Activated T-cell treated with anti-CD3 and anti-CD28 coated beads for 1 hour (primary cell): ENCODE data around the gene UTS2R.
"Not testable (repeated sequence)": the region's sequence is repeated elsewhere in the genome, so short reads cannot be mapped to it uniquely, and the experiment has no call there.

Source experiments
- DNase-seq: peaks from one replicate; pipeline ENCODE4 v3.0.0-alpha.2; 2020; ENCODE audit warnings: low read depth

Gene UTS2R

DNA sequence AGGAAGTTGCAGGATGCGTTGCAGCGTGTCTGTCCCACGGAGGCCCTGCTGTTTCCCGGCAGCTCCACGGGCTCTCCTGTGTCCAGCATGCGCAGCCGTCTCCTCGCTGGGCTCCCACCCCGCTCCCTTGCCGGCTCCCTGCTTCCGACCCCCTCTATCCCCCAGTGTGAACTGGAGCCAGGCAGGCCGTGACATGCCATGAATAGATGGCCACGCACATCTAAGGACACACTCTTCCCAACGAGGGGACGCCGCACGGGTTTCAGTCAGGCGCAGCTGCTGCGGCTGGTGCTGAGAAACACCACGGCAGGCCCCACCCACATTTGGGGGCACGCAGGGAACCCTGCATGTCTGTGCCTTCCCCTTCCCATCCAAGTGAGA, 37.4 kb downstream of the UTS2R start:
- no peak for DNase-seq

DNA sequence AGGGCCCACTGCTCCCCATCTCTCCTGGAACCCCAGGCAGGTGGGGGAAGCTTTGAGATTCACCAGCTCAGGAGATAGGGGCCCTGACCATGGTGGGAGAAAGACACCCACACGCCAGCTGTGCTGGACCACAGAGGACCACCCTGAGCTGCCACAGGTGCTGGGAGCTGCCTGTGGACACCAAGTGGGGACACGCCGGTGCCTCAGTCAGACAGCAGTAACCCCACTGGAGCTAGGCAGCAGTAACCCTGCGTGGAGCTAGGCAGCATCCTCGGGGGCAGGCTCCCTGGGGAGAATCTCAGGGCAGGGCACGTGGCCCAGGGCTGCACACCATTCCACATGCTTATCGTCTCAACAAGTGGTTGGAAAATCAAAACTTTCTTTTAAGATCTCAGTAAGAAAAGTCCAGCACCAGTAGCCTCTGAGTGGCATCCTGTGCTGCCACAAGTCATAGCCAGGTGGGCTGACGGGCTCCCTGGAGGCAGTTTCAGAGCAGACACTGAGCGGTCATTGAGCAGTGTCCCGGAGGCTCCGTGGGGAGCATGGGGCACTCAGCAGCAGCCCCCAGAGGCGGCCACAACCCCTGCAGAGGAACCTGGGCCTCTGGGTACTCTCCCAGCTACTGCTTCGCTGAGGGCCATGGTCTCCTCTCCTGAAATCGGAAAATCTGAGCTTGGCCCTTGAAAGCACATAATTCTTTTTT, 38.6 kb downstream of the UTS2R start:
- DNase-seq, result no peak

DNA sequence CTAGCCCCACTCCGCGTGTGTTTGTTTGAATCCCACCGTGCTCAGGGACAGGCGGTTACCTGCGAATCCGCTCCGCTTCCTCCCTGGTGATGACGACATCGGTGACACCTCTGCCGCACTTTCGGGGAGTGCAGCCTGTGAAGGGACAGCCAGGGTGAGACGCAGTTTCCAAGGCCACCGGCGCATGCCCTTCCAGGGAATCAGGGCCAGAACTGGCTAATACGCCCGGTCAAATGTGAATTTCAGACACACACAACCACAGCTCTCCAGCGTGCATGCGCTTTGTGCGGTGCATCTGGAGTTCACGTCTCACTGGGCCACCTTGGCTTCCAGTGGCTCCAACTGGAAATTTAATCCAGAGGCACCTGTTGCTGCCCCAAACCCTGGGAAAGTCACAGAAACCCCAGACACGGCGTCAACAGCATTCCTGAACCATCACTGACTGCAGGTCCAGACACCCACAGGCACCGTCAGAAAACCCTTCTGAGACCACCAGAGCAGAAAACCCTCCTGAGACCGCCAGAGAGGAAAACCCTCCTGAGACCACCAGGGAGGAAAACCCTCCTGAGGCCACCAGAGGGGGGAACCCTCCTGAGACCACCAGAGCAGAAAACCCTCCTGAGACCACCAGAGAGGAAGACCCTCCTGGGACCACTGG, 40.0 kb downstream of the UTS2R start:
- no peak for DNase-seq

GRCh38 chr17:82412081-82412480, 40.5 kb downstream of the UTS2R start:
- DNase-seq, result not testable (repeated sequence)

GRCh38 chr17:82412535-82413520, 41.3 kb downstream of the UTS2R start:
- DNase-seq, result no peak

- DNase-seq, result peak; percentile 65
Measured at GRCh38 chr17:82414548-82415281, 43.1 kb downstream of the UTS2R start.

- no peak for DNase-seq
Measured at GRCh38 chr17:82415336-82415735, 43.8 kb downstream of the UTS2R start.

GRCh38 chr17:82415786-82416185, 44.2 kb downstream of the UTS2R start:
- DNase-seq, result no peak

- DNase-seq, result no peak
Measured at GRCh38 chr17:82416264-82416663, 44.7 kb downstream of the UTS2R start.

- DNase-seq, result no peak
Measured at GRCh38 chr17:82416771-82417170, 45.2 kb downstream of the UTS2R start.

DNA sequence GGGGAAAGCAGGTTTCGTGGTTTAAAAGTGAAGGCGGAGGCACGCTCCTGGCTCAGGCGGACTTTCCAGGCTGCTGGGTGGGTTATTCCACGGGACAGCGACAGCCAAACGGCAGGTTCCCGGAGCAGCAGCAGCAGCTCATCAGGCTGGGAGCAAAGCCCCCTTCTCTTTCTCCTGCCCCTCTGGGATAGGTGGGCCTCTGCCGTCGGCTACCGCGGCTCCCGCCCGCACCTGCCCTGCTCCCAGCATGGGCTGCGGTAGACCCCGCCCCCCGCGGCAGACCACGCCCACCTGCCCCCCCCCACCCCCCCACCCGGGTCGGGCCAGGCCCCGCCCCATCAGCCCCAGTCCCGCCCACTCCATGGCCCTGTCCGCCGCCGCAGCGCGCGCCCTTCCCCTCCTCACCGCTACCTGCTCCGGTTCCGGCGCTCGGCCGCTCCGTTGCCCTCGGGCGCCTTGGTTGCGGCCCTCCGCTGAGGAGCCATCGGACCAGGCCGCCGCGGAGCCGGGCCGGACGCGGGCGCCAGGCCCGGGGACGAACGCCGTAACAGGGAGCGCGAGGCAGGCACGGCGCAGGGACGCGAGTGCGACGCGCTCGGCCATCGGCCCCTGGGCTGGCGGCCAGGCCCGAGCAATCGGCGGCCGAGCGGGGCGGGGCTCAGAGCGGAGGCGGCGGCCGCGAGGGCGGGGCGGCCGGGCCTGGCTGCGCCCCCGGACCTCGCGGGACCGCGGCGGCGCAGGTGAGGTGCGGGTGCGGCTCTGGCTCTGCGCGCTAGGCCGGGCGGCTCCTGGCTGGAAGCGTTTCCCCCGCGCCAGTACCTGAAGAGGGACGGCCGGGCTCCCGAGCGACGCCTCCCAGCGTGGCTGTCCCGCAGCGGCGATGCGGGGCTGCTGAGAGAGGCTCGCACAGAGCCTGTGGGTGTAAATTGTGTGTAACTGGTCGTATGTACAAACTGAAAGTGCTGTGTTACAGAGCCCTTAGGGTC, 46.7 kb downstream of the UTS2R start, which contains the start of the genes HEXD and OGFOD3:
Gene HEXD (plus strand): TSS at position 347 of the 986 bp plus-strand sequence. CDS start 1,453 bp downstream, outside the sequence.
Gene OGFOD3 (minus strand): TSS at position 586 of the 986 bp plus-strand sequence. CDS start 101 bp downstream, at position 485.
- DNase-seq, result peak; percentile 72

DNA sequence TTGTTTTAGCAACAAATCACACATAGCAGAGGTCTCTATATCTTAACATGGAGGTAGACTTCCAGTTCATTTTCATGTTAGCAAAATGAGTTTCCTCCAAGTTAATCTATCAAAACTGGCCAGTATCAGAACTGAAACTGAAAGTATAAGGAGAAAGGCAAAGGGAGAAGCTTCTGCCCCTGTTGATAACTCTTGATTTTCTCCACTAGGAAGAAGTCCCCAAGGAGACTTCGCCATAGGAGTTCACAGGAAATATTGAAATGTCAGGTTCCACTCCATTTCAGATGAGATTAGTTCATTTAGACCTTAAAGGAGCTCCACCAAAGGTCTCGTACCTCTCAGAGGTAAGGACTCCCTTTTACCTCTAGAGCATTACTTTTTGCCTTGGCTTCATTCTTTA, 48.0 kb downstream of the UTS2R start:
- no peak for DNase-seq

DNA sequence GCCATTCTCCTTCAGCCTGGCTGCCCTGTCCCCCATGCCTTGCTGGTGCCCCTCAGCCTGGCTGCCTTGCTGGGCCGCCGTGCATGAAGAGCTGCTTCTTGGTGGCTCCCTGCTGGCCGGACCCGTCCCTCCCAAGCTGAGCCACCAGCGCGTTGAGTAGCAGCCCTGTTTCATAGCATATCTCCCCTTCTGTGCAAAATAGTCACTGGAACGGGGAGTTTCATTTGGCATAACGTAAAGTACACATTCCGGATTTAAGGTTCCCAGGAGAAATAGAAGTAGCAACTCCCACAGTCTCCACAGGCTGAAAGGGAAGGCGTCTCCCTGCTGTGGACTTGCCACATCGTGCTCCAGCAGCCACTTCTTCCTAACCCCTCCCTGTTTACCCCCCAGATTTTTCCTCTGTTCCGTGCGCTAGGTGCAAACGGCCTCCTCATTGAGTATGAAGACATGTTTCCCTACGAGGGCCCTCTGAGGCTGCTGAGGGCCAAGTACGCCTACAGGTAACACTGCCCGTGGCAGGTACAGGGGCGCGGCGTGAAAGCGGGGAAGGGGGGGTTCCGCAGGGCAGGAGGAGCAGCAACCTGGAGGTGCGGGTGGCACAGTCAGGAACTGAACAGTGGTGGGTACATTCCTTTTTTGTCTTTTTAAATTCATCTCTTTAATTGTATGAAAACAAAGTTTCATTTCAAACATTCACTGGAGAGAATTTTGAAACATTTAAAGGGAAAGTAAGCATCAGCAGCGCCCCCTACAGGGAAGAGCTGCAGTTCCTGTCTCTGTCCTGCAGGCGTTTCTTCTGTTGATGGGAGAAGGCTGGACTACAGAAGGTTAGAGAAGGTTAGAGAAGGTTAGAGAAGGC, 52.7 kb downstream of the UTS2R start:
- DNase-seq, result peak; percentile 30

GRCh38 chr17:82424863-82425159, 53.2 kb downstream of the UTS2R start:
- DNase-seq, result no peak
